NCI-H345 (cell line): ENCODE measurements around the gene CTRB2.

Experiments used
- DNase-seq: peaks from one replicate; lab custom pipeline; 2025; lab: John Stamatoyannopoulos, UW

The CTRB2 gene

DNA sequence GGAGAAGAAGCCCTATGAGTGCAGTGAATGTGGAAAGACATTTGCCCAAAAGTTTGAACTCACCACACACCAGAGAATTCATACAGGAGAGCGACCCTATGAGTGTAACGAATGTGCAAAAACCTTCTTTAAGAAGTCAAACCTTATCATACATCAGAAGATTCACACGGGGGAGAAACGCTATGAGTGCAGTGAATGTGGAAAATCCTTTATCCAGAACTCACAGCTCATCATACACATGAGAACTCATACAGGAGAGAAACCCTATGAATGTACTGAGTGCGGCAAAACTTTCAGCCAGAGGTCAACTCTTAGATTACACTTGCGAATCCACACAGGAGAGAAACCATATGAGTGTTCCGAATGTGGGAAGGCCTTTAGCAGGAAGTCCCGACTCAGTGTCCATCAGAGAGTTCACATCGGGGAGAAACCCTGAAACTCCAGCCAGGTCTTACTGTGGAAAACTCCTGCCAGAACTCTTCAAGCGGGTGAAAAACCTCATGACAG lies 37.0 kb downstream of the CTRB2 start:
- DNase-seq = no peak

DNA sequence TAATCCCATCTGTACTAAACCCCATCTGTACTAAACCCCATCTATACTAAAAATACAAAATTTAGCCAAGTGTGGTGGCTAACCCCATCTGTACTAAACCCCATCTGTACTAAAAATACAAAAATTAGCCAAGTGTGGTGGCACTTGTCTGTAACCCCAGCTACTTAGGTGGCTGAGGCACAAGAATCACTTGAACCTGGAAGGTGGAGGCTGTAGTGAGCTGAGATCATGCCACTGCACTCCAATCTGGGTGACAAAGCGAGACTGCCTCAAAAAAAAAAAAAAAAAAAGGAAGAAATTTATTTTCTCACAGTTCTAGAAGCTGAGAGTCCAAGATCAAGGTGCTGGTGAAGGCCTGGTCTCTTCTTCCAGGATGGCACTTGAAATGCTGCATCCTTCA lies 46.6 kb downstream of the CTRB2 start:
- DNase-seq = no peak
